ENCODE results near the gene AMPH.
"Not testable (repeated sequence)": the region's sequence is repeated elsewhere in the genome, so short reads cannot be mapped to it uniquely, and the experiment has no call there.

The AMPH gene

GRCh38 chr7:38354271-38354851 is 276.8 kb downstream of the AMPH start:
- not testable (repeated sequence) for DNase-seq (ENCODE audit: low read depth in 2 of 2)

DNA sequence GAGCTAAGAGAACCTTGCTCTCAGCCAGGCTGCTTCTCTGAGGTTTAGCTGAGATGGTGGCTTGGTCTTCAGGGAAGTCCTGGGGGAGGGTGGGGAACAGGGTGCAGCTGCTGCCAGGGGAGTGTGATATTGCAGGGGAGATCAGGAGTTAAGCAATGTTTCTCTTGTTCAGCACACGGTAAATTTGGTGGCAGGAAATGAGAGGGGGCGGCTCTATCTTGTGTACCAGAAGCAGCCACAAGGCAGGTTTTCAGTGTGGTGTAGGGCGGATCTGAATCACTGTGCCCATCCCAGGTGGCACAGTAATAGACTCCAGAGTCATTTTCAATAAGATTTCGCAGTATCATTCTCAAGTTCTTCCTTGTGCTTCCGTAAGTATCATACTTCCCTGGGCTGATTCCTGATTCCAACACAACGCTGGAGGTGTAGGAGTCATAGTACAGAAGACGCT is 277.7 kb downstream of the AMPH start:
- DNase-seq (ENCODE audit: low read depth in 2 of 2), result not testable (repeated sequence)

DNA sequence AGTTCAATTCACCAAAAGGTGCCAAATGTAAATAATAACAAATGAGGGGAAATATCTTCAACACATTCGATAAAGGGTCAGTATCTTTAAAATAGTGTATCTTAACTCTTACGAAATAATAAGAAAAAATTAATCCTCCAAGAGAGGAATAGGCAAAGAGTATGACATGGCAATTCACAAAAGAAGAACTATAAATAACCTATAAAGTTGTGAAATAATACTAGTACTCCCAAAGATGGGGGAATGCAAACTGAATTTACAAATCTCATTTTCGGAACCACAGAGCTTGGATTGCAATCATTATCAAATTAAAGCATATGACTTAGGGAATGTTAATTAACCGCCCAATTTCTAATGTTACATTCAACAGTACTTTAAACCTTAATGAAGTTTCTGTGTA is 279.6 kb downstream of the AMPH start:
- DNase-seq (ENCODE audit: low read depth in 2 of 2), result no peak

DNA sequence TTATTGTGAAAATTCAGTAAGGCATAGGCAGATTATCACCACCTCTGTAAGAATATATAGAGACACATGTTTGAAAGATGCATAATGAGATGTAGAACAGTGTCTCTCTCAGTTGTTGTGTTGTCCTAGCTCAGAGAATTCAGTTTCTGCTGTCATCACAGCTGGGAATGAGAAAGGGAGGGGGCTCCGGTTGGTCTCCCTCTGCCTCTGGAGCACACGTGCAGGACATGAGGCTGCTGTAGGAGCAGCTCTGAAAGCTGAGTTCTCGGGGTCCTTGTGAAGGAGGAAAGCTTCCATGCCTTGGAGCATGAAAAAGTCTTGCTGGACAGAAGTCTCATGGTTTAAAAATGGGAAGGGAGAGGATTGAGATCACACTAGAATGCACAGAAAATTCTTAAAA is 280.4 kb downstream of the AMPH start:
- DNase-seq (ENCODE audit: low read depth in 2 of 2), result not testable (repeated sequence)

DNA sequence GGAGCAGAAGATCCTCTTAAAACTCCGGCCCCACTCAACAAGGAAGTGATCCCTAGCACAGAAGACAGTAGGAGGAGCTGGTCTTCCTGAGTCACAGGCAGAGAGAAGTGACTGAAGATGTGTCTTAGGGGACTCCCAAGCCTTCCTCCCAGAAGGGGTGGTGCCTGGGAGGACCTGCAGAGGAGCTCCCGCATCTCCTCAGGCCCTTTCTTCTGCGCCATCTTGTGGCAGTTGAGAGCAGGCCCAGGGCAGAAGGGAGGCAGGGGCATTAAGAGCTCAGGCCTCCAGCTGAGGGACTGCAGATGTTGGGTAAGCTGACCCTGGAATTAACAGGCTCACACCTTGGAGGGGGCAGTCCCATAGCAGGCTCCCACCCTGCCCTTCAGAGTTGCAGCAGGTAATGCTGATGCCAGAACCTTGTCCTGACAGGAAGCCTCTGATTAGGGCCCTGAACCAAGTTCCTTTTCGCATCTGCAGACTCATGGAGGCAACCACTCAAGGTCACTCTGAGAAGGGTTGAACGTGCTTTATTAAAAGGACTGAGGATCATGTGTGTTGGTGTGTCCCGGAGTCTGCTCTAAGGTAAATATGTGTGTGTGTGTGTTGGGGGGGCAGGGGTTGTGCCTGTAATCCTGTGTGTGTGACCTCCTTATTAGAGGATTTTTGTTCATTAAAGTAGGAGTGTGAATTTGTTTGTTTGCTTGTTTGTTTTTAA is 281.1 kb downstream of the AMPH start:
- not testable (repeated sequence) for DNase-seq (ENCODE audit: low read depth in 2 of 2)

DNA sequence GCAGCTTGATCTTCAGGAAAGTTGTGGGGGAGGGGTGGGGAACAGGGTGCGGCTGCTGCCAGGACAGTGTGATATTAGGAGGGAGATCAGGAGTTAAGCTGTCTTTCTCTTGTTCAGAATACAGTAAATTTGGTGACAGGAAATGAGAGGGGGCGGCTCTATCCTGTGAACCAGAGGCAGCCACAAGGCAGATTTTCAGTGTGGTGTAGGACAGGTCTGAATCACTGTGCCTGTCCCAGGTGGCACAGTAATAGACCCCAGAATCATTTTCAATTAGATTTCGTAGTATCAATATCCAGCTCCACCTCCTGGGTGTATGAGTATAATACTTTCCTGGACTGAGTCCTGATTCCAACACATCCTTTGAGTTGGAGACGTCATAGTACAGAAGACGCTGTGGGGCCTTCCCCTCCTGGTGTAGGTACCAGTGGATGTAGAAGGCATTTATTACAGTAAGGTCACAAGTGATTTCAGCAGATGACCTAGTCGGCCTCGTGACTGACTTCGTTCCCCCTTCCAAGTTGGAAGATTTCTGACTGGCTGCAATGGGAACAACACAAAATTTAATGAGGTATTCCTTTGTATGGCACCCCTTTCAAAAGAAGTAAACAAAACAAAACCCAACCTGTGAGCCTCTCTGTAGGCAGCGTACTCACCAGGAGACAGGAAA is 281.9 kb downstream of the AMPH start:
- DNase-seq (ENCODE audit: low read depth in 2 of 2), result not testable (repeated sequence)

DNA sequence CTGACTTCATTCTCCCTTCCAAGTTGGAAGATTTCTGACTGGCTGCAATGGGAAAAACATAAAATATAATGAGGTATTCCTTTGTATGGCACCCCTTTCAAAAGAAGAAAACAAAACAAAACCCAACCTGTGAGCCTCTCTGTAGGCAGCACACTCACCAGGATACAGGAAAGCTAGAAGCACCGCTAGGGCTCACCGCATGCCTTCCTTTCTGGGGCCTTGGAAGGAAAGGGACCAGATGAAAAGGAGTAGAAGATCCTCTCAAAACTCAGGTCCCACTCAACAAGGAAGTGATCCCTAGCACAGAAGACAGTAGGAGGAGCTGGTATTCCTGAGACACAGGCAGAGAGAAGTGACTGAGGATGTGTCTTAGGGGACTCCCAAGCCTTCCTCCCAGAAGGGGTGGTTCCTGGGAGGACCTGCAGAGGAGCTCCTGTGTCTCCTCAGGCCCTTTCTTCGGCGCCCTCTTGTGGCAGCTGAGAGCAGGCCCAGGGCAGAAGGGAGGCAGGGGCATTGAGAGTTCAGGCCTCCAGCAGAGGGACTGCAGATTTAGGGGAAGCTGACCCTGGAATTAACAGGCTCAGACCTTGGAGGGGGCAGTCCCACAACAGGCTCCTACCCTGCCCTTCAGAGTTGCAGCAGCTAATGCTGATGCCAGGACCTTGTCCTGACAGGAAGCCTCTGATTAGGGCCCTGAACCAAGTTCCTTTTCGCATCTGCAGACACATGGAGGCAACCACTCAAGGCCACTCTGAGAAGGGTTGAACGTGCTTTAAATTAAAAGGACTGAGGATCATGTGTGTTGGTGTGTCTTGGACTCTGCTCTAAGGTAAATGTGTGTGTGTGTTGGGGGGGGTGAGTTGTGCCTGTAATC is 285.6 kb downstream of the AMPH start:
- DNase-seq (ENCODE audit: low read depth in 2 of 2), result not testable (repeated sequence)

- DNase-seq (ENCODE audit: low read depth in 2 of 2), result not testable (repeated sequence)
Measured at GRCh38 chr7:38344741-38345140, 286.4 kb downstream of the AMPH start.

DNA sequence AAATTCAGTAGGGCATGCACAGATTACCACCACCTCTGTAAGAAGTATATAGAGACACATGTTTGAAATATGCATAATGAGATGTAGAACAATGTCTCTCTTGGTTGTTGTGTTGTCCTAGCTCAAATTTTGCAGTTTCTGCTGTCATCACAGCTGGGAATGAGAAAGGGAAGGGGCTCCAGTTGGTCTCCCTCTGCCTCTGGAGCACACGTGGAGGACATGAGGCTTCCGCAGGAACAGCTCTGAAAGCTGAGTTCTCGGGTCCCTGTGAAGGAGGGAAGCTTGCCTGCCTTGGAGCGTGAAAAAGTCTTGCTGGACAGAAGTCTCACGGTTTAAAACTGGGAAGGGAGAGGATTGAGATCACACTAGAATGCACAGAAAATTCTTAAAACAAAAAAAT is 289.0 kb downstream of the AMPH start:
- not testable (repeated sequence) for DNase-seq (ENCODE audit: low read depth in 2 of 2)

GRCh38 chr7:38341172-38341705 is 289.9 kb downstream of the AMPH start:
- not testable (repeated sequence) for DNase-seq (ENCODE audit: low read depth in 2 of 2)

DNA sequence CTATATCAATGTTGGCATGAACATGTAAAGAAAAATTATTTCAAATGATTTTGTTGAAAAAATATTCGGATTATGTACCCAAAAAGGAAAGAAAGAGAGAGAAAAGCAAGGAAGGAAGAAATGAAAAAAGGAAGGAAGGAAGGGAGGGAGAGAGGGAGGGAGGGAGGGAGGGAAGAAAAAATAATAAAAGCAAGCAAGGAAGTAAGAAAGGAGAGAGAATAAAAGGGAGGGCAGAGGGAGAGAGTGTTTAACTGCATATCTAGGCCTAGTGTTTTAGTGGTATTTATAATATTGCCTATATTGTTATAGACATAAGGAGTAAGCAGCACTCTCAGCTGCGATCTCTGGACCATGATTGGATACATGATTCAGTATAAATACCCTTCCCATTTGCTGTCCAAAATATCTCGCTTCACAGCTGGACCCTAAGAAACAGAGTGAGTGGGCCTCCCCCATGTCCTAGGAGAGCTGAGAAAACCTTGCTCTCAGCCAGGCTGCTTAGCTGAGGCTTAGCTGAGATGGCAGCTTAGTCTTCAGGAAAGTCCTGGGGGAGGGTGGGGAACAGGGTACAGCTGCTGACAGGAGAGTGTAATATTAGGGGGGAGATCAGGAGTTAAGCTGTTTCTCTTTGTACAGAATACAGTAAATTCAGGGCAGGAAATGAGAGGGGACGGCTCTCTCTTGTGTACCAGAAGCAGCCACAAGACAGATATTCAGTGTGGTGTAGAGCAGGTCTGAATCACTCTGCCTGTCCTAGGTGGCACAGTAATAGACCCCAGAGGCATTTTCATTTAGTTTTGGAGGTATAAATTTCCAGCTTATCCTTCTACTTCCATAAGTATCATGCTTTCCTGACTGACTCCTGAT is 291.0 kb downstream of the AMPH start:
- no peak for DNase-seq (ENCODE audit: low read depth in 2 of 2)

DNA sequence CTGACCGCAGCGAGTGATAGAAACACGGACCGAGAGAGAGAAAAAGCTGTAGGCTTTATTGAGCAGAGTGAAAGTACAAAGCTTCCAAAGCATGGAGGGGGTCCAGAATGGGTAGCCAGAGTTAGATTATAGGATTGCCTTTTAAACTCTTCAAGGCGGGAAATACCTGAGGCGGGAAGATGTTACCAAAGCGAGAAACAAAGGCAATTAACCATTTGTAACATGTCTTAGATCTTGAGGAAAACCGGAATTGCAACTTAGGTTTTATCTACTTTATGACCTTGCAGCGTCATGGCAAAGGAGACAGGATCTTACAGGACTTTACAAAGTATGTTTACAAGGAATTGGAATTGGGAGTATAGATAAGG is 295.0 kb downstream of the AMPH start:
- DNase-seq (ENCODE audit: low read depth in 2 of 2), result not testable (repeated sequence)

DNA sequence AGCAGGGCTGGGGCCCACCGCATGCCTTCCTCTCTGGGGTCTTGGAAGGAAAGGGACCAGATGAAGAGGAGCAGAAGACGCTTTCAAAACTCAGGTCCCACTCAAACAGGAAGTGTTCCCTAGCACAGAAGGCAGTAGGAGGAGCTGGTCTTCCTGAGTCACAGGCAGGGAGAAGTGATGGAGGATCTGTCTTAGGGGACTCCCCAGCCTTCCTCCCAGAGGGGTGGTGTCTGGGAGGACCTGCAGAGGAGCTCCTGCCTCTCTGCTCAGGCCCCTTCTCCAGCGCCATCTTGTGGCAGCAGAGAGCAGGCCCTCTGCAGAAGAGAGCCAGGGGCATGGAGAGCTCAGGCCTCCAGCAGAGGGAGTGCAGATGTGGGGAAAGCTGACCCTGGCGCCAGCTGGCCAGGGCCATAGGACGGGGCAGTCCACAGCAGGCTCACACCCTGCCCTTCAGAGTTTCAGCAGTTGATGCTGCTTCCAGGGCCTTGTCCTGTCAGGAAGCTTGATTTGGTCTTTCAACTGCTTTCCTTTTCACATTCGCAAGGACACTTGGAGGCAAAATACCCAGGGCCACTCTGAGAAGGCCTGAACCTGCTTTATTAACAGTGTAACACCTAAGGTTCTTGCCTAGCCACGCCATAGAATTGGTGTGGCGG is 295.6 kb downstream of the AMPH start:
- DNase-seq (ENCODE audit: low read depth in 2 of 2), result peak in 1 of 2 experiments; percentile 41

DNA sequence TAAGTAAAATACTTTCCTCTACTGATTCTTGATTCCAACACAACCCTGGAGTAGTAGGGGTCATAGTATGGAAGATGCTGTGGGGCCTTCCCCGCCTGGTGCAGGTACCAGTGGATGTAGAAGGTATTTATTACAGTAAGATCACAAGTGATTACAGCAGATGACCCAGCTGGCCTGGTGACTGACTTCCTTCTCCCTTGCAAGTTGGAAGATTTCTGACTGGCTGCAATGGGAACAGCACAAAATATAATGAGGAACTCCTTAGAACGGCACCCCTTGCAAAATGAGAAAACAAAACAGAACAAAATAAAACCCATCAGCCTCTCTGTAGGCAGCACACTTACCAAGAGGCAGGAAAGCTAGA is 296.1 kb downstream of the AMPH start:
- no peak for DNase-seq (ENCODE audit: low read depth in 2 of 2)

GRCh38 chr7:38334163-38334562 is 297.0 kb downstream of the AMPH start:
- no peak for DNase-seq (ENCODE audit: low read depth in 2 of 2)
